Caki2 (cell line): ENCODE measurements around the gene LIN52. TPM values are rescaled to one million over a fixed set of nuclear protein-coding genes. Genes with fewer than 3 reads are reported as not detected.

Experiments used
- DNase-seq: peaks from one replicate; pipeline ENCODE4 v3.0.0-alpha.2; 2015; ENCODE audit warnings: low read depth
- in situ Hi-C: cut with HindIII; loops from 2 replicates; pipeline ENCODE4 v1.10.0; 2016; ENCODE audit warnings: low sequenced_read_pairs, low pct_unique_long_range_greater_than_20kb, mixed read lengths
- total RNA-seq: library from RNA; depleted of rRNA; stranded (reverse); fragments of >200 nt; shearing (Covaris generic); gene quantifications from 2 replicates; pipeline ENCODE4 v1.2.3, GENCODE V29; 2014; ENCODE audit warnings: low replicate concordance

The LIN52 gene
- total RNA-seq, 1 experiment from 2014 or later, result 8.6 TPM

- no peak for DNase-seq
- in situ Hi-C loops, result no loop called here
Observed at GRCh38 chr14:74155749-74156148, 71.0 kb downstream of the LIN52 start.

- in situ Hi-C loops, result no loop called here
- no peak for DNase-seq
Observed at GRCh38 chr14:74160763-74161162, 76.0 kb downstream of the LIN52 start.

GRCh38 chr14:74161526-74162158 lies 76.9 kb downstream of the LIN52 start:
- no peak for DNase-seq
- in situ Hi-C loops, result no loop called here

GRCh38 chr14:74169906-74170305 lies 85.2 kb downstream of the LIN52 start:
- no peak for DNase-seq
- in situ Hi-C loops, result no loop called here

GRCh38 chr14:74176400-74176793 lies 91.6 kb downstream of the LIN52 start:
- in situ Hi-C loops, result no loop called here
- no peak for DNase-seq

- in situ Hi-C loops, result no loop called here
- no peak for DNase-seq
Observed at GRCh38 chr14:74179856-74180255, 95.1 kb downstream of the LIN52 start.

- in situ Hi-C loops, result no loop called here
- no peak for DNase-seq
Observed at GRCh38 chr14:74190927-74191575, 106.3 kb downstream of the LIN52 start.

GRCh38 chr14:74194506-74195274 lies 109.9 kb downstream of the LIN52 start:
- in situ Hi-C loops, result no loop called here
- DNase-seq, result no peak

- in situ Hi-C loops, result no loop called here
- no peak for DNase-seq
Observed at GRCh38 chr14:74195623-74196022, 110.9 kb downstream of the LIN52 start.

GRCh38 chr14:74198441-74199234 lies 113.9 kb downstream of the LIN52 start:
- in situ Hi-C loops, result no loop called here
- no peak for DNase-seq

- in situ Hi-C loops, result no loop called here
- DNase-seq, result no peak
Observed at GRCh38 chr14:74202113-74202512, 117.4 kb downstream of the LIN52 start.

GRCh38 chr14:74203639-74204038 lies 118.9 kb downstream of the LIN52 start:
- DNase-seq, result no peak
- in situ Hi-C loops, result no loop called here

GRCh38 chr14:74204491-74204890 lies 119.7 kb downstream of the LIN52 start:
- in situ Hi-C loops, result no loop called here
- no peak for DNase-seq

GRCh38 chr14:74205882-74206281 lies 121.1 kb downstream of the LIN52 start:
- no peak for DNase-seq

GRCh38 chr14:74207943-74208342 lies 123.2 kb downstream of the LIN52 start:
- in situ Hi-C loops, result no loop called here
- DNase-seq, result no peak

More at GRCh38 chr14:74205882-74206281, 121.1 kb downstream of the LIN52 start:
- in situ Hi-C loops, result no loop called here

- no peak for DNase-seq
- in situ Hi-C loops, result no loop called here
Observed at GRCh38 chr14:74208642-74209041, 123.9 kb downstream of the LIN52 start.

- in situ Hi-C loops, result no loop called here
- DNase-seq, result no peak
Observed at GRCh38 chr14:74211945-74212580, 127.3 kb downstream of the LIN52 start.
